K562 (cell line): Measurements from ENCODE around the gene FASN. TPM values are rescaled to one million over a fixed set of nuclear protein-coding genes. Genes with fewer than 3 reads are reported as not detected.

Experiments used
- ATAC-seq: fragments of 200-7000 bp; cut with Tn5 transposase; 3 replicates; pipeline ENCODE4 v1.9.1; 2020; ENCODE audit warnings: moderate library complexity
- BruUV-seq: library from RNA; stranded (reverse); fragments of 400-500 nt; replicated peaks from 2 replicates; lab custom pipeline; 2021; lab: Mats Ljungman, UMichigan
- CTCF ChIA-PET: fragments of 300-600 bp; formaldehyde crosslinking; extraction: SDS; loops from one replicate; lab custom pipeline; 2021; ENCODE audit warnings: low intra/inter-chr PET ratio; lab: Yijun Ruan, JAX
- POLR2A ChIA-PET: fragments of 300-600, 350-650 bp; sonication (Branson Sonifier 250); formaldehyde crosslinking; extraction: SDS; loops from one replicate; lab custom pipeline; 2021; ENCODE audit warnings: antibody characterized with exemption, inconsistent platforms; lab: Yijun Ruan, JAX
- DNase-seq, 4 experiments: peaks; one replicate each; pipeline versions ENCODE4 v3.0.0 to v3.0.0-alpha.2; 2011 to 2018; ENCODE audit warnings: low spot score in 3 of 4, mixed read lengths in 3 of 4; ENCODE audit errors: extremely low read depth in 1 of 4
- FAIRE-seq: peaks from 2 replicates; lab custom pipeline; 2011; peaks lifted over from hg19 to GRCh38; lab: Jason Lieb, UNC
- H2AFZ ChIP-seq: 2 replicates; pipeline ENCODE4 v1.6.0; 2011; ENCODE audit warnings: low read depth, low read length, control low read depth, inconsistent platforms
- H3K27ac ChIP-seq: fragments of 200-600 bp; 3 replicates; pipeline ENCODE4 v1.8.0; 2011; ENCODE audit warnings: low read depth, mild to moderate bottlenecking, control low read depth, inconsistent platforms, low read length, moderate library complexity, mixed read lengths; ENCODE audit errors: extremely low read depth
- H3K27me3 ChIP-seq, 2 experiments: fragments of 300-600 bp in 1 of 2; 2 replicates in 1 of 2; 3 replicates in 1 of 2; pipeline versions ENCODE4 v1.6.0 to v1.8.0; 2011; ENCODE audit warnings: inconsistent platforms in 2 of 2, low read length in 2 of 2, mild to moderate bottlenecking in 1 of 2, mixed read lengths in 1 of 2, moderate library complexity in 1 of 2; ENCODE audit not compliant: control insufficient read depth in 2 of 2, insufficient read depth in 2 of 2
- H3K36me3 ChIP-seq: fragments of 300-600 bp; 3 replicates; pipeline ENCODE4 v1.8.0; 2011; ENCODE audit warnings: mild to moderate bottlenecking, low read length, inconsistent platforms; ENCODE audit not compliant: control insufficient read depth, insufficient read depth
- H3K4me1 ChIP-seq, 2 experiments: fragments of 200-600 bp in 1 of 2; replicated peaks in 1 of 2; 2 replicates in 1 of 2; 3 replicates in 1 of 2; pipeline versions ENCODE4 v1.5.1 to v1.8.0; 2011; ENCODE audit warnings: inconsistent platforms in 2 of 2, low read length in 2 of 2, mild to moderate bottlenecking in 1 of 2, mixed read lengths in 1 of 2, moderate library complexity in 1 of 2; ENCODE audit not compliant: control insufficient read depth in 2 of 2, insufficient read depth in 2 of 2
- H3K4me2 ChIP-seq: 2 replicates; pipeline ENCODE4 v1.6.1; 2011; ENCODE audit warnings: low read length, control low read depth, inconsistent platforms, mixed read lengths; ENCODE audit not compliant: insufficient read depth
- H3K4me3 ChIP-seq: fragments of 200-600 bp; sonication (generic), shearing (Covaris generic); 2 replicates; pipeline ENCODE4 v1.5.1; 2016; ENCODE audit warnings: control low read depth, inconsistent platforms
- H3K79me2 ChIP-seq: fragments of 200-600 bp; 3 replicates; pipeline ENCODE4 v1.8.0; 2011; ENCODE audit warnings: low read length, inconsistent platforms; ENCODE audit not compliant: control insufficient read depth, insufficient read depth
- H3K9ac ChIP-seq, 2 experiments: 2 replicates each; pipeline versions ENCODE4 v1.6.0 to v1.6.1; 2011; ENCODE audit warnings: low read depth in 2 of 2, low read length in 2 of 2, control low read depth in 1 of 2, inconsistent platforms in 1 of 2, mild to moderate bottlenecking in 1 of 2, mixed read lengths in 1 of 2; ENCODE audit not compliant: insufficient read depth in 1 of 2
- H3K9me1 ChIP-seq: one replicate; pipeline ENCODE4 v1.6.0; 2011; ENCODE audit warnings: inconsistent platforms, mild to moderate bottlenecking, low read length, moderate library complexity; ENCODE audit not compliant: control insufficient read depth, insufficient read depth
- H3K9me3 ChIP-seq: replicated peaks from 2 replicates; pipeline ENCODE4 v1.5.1; 2011; ENCODE audit warnings: low read depth, low read length, inconsistent platforms; ENCODE audit not compliant: control insufficient read depth, insufficient read depth
- H4K20me1 ChIP-seq: replicated peaks from 2 replicates; pipeline ENCODE4 v1.6.1; 2011; ENCODE audit warnings: low read length, inconsistent platforms, mixed read lengths; ENCODE audit not compliant: control insufficient read depth, insufficient read depth
- CC2D1A ChIP-seq: fragments of 450-650 bp; IDR thresholded peaks from 2 replicates; pipeline ENCODE4 v1.6.1; 2017; ENCODE audit warnings: mild to moderate bottlenecking
- FOXK1 ChIP-seq: sonication (generic); formaldehyde crosslinking; IDR thresholded peaks from 2 replicates; pipeline ENCODE4 v1.8.0; 2022; ENCODE audit warnings: missing genetic modification reagents, mild to moderate bottlenecking, borderline replicate concordance
- NR2F6 ChIP-seq: fragments of 450-650 bp; formaldehyde crosslinking; IDR thresholded peaks from 2 replicates; pipeline ENCODE4 v1.4.0; 2020; ENCODE audit warnings: mild to moderate bottlenecking
- POLR2AphosphoS2 ChIP-seq: IDR thresholded peaks from 2 replicates; pipeline ENCODE4 v1.6.1; 2012; ENCODE audit warnings: low read length, improper control_type of control experiment
- RB1 ChIP-seq: fragments of 450-650 bp; IDR thresholded peaks from 2 replicates; pipeline ENCODE4 v1.6.1; 2017; ENCODE audit warnings: low read depth, mild to moderate bottlenecking
- VEZF1 ChIP-seq: fragments of 200-800 bp; sonication (Bioruptor generic); IDR thresholded peaks from 2 replicates; pipeline ENCODE4 v1.6.1; 2017; ENCODE audit warnings: missing genetic modification characterization, missing compliant biosample characterization
- ZC3H11A ChIP-seq: IDR thresholded peaks from 2 replicates; pipeline ENCODE4 v1.6.1; 2012; ENCODE audit warnings: low read depth, low read length, improper control_type of control experiment
- ZNF445 ChIP-seq: fragments of 250-450 bp; sonication (Bioruptor Pico); IDR thresholded peaks from 2 replicates; pipeline ENCODE4 v1.4.0; 2020; ENCODE audit warnings: low read depth, mild to moderate bottlenecking, moderate library complexity
- ZNF639 ChIP-seq, 2 experiments: fragments of 200-800 bp in 1 of 2; sonication (Bioruptor generic) in 1 of 2; sonication (generic) in 1 of 2; formaldehyde crosslinking in 1 of 2; IDR thresholded peaks in 1 of 2; conservative IDR thresholded peaks in 1 of 2; 2 replicates each; pipeline versions ENCODE4 v1.5.0 to v1.6.1; 2016 to 2020; ENCODE audit warnings: missing compliant biosample characterization in 1 of 2, missing genetic modification characterization in 1 of 2, missing genetic modification reagents in 1 of 2
- ZNF766 ChIP-seq: fragments of 200-800 bp; sonication (Bioruptor generic); conservative IDR thresholded peaks from 2 replicates; pipeline ENCODE4 v1.6.1; 2016; ENCODE audit warnings: missing genetic modification characterization, missing compliant biosample characterization
- ZNF785 ChIP-seq: fragments of 250-450 bp; sonication (Bioruptor Pico); IDR thresholded peaks from 2 replicates; pipeline ENCODE4 v1.4.0; 2020; ENCODE audit warnings: mild to moderate bottlenecking
- WGBS: fragments of 100-300 bp; shearing (Covaris generic); methylation state at CpG from one replicate; pipeline ENCODE4 v1.1.6; 2016; ENCODE audit warnings: low coverage, mixed read lengths; ENCODE audit not compliant: insufficient coverage; ENCODE audit errors: missing lambda C conversion rate; 5-methylcytosine and 5-hydroxymethylcytosine counted together
- in situ Hi-C: fragments of 300-500 bp; cut with MboI; formaldehyde crosslinking; loops from 4 replicates; pipeline ENCODE4 v1.15.0; 2018; ENCODE audit warnings: inconsistent platforms, mixed read lengths
- intact Hi-C: fragments of 100-400 bp; cut with micrococcal nuclease; formaldehyde crosslinking; loops from 2 replicates; pipeline ENCODE4 v1.14.2; 2022
- polyA plus RNA-seq, 8 experiments: library from polyadenylated mRNA; depleted of rRNA in 4 of 8; stranded (reverse) in 5 of 8; unstranded in 3 of 8; fragments of >200 nt; fragmentation: Nextera tagmentation in 2 of 8; fragmentation: Illumina TruSeq in 1 of 8; extraction: Ambion mirVana in 2 of 8; extraction: Trizol in 1 of 8; gene quantifications; 2 replicates each; pipeline versions ENCODE4 v1.2.1 to v1.2.3, GENCODE V29; 2011 to 2014; ENCODE audit warnings: inconsistent platforms in 1 of 8, missing spikeins in 1 of 8
- total RNA-seq, 7 experiments: library from RNA; depleted of rRNA in 6 of 7; stranded (reverse); fragments of >200 nt in 6 of 7; fragmentation: Illumina TruSeq in 2 of 7; extraction: Trizol in 2 of 7; gene quantifications; 2 replicates each; pipeline versions ENCODE4 v1.2.1 to v1.2.3, GENCODE V29; 2011 to 2021; ENCODE audit warnings: low replicate concordance in 1 of 7
- TF ChIP-seq, protein P1 (sequence below), 2 experiments: fragments of 450-650 bp; IDR thresholded peaks; 2 replicates each; pipeline ENCODE4 v1.6.1; 2018; ENCODE audit warnings: mild to moderate bottlenecking in 2 of 2, low read depth in 1 of 2; ENCODE audit not compliant: partially characterized antibody in 2 of 2
- TF ChIP-seq, protein P2 (sequence below): fragments of 450-650 bp; conservative IDR thresholded peaks from 2 replicates; pipeline ENCODE4 v1.6.1; 2016; ENCODE audit warnings: missing genetic modification characterization, low read depth, mild to moderate bottlenecking, missing compliant biosample characterization, moderate library complexity

Gene FASN
- total and polyA plus RNA-seq, 9 of the 15 experiments (the other 6 are each of a cell fraction or from before 2014, with no cell fraction given), result 0.15 to 663 (median 49.9) TPM

- in situ Hi-C loops, result no loop called here
- 6% methylated on average over 12 of the region's 12 CpGs for WGBS
- ATAC-seq (peak; percentile 55), FAIRE-seq (peak; percentile 80), DNase-seq (peak; percentile 47 to 62 (median 54))
- peak overlapping the region; percentile 57 for H3K4me2 ChIP-seq
- no peaks in the 10 kb centered on the region for H3K9me3 ChIP-seq
- no peaks in the 10 kb centered on the region; the same call in 1 of the 2 replicates for H4K20me1 ChIP-seq
- no peak overlapping the region for H3K4me3 ChIP-seq
- H2AFZ ChIP-seq, result peak overlapping the region; percentile 9; the same call in 1 of the 2 replicates
- H3K36me3 ChIP-seq, result peaks cover 4% of the 10 kb centered on the region; the same call in 2 of the 3 replicates
- H3K9ac ChIP-seq, result peak overlapping the region; percentile 19 to 77; a peak in 2 of 4 replicates
- no peaks in the 10 kb centered on the region; a peak in 1 of 5 replicates for H3K27me3 ChIP-seq
- H3K79me2 ChIP-seq, result peaks cover 2% of the 10 kb centered on the region; the same call in 1 of the 3 replicates
- CTCF ChIA-PET, result no interaction called here
- intact Hi-C loops, result no loop called here
- peak overlapping the region; percentile 60 for H3K27ac ChIP-seq
- H3K4me1 ChIP-seq, result peaks cover 58 to 67% of the 10 kb centered on the region in 2 experiments
- BruUV-seq, result no TSS peak
- H3K9me1 ChIP-seq, result peaks cover 13% of the 10 kb centered on the region
- POLR2A ChIA-PET, result interaction anchor here (0.6 to 1.7 kb wide), 4 partner anchors 10 to 258 kb away, joined by 3 to 7 read pairs (median 3); no protein-coding TSS in a partner anchor
- TF ChIP-seq, protein P1, sequence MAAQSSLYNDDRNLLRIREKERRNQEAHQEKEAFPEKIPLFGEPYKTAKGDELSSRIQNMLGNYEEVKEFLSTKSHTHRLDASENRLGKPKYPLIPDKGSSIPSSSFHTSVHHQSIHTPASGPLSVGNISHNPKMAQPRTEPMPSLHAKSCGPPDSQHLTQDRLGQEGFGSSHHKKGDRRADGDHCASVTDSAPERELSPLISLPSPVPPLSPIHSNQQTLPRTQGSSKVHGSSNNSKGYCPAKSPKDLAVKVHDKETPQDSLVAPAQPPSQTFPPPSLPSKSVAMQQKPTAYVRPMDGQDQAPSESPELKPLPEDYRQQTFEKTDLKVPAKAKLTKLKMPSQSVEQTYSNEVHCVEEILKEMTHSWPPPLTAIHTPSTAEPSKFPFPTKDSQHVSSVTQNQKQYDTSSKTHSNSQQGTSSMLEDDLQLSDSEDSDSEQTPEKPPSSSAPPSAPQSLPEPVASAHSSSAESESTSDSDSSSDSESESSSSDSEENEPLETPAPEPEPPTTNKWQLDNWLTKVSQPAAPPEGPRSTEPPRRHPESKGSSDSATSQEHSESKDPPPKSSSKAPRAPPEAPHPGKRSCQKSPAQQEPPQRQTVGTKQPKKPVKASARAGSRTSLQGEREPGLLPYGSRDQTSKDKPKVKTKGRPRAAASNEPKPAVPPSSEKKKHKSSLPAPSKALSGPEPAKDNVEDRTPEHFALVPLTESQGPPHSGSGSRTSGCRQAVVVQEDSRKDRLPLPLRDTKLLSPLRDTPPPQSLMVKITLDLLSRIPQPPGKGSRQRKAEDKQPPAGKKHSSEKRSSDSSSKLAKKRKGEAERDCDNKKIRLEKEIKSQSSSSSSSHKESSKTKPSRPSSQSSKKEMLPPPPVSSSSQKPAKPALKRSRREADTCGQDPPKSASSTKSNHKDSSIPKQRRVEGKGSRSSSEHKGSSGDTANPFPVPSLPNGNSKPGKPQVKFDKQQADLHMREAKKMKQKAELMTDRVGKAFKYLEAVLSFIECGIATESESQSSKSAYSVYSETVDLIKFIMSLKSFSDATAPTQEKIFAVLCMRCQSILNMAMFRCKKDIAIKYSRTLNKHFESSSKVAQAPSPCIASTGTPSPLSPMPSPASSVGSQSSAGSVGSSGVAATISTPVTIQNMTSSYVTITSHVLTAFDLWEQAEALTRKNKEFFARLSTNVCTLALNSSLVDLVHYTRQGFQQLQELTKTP (IDR thresholded peaks at IDR 0.05; ENCODE audit: low read depth in 1 of 2, partially characterized antibody in 2 of 2), result no peak
- no peak for TF ChIP-seq FOXK1 (CRISPR knock-in tag)
- TF ChIP-seq POLR2AphosphoS2, result no peak
- TF ChIP-seq VEZF1 (CRISPR knock-in tag), result peak; percentile 92
- TF ChIP-seq ZC3H11A, result no peak
- TF ChIP-seq RB1, result no peak
- TF ChIP-seq ZNF766, result no peak
- TF ChIP-seq, protein P2, sequence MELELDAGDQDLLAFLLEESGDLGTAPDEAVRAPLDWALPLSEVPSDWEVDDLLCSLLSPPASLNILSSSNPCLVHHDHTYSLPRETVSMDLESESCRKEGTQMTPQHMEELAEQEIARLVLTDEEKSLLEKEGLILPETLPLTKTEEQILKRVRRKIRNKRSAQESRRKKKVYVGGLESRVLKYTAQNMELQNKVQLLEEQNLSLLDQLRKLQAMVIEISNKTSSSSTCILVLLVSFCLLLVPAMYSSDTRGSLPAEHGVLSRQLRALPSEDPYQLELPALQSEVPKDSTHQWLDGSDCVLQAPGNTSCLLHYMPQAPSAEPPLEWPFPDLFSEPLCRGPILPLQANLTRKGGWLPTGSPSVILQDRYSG (tag), result no peak
- no peak for TF ChIP-seq ZNF445 (CRISPR knock-in tag)
- TF ChIP-seq ZNF639 (CRISPR knock-in tag; conservative IDR thresholded peaks at IDR 0.05 in 1 of 2, IDR thresholded peaks at IDR 0.05 in 1 of 2), result 0 out of 4 replicates have a peak, but pooled peaks of 1 of the 2 experiments have one; percentile 30
- TF ChIP-seq CC2D1A, result no peak
- TF ChIP-seq NR2F6, result no peak
- TF ChIP-seq ZNF785 (CRISPR knock-in tag), result no peak
Measured at GRCh38 chr17:82118815-82119380, 20.9 kb upstream of the FASN start.
